WERI-Rb-1 (cell line): ENCODE data around the gene MBLAC1.

Experiments
- DNase-seq: peaks from one replicate; pipeline ENCODE4 v3.0.0-alpha.2; 2020
- H3K27ac ChIP-seq: fragments of 250-450 bp; sonication (Bioruptor Pico); 2 replicates; pipeline ENCODE4 v1.5.1; 2020; ENCODE audit warnings: mild to moderate bottlenecking, moderate library complexity
- H3K27me3 ChIP-seq: fragments of 250-450 bp; sonication (Bioruptor Pico); 2 replicates; pipeline ENCODE4 v1.5.1; 2021; ENCODE audit warnings: mild to moderate bottlenecking, low read depth, moderate library complexity; ENCODE audit not compliant: insufficient read depth, severe bottlenecking
- H3K36me3 ChIP-seq: fragments of 250-450 bp; sonication (Bioruptor Pico); 2 replicates; pipeline ENCODE4 v1.5.1; 2020; ENCODE audit warnings: mild to moderate bottlenecking, moderate library complexity
- H3K4me3 ChIP-seq: 2 replicates; pipeline ENCODE4 v1.5.1; 2011; ENCODE audit warnings: low read depth, mild to moderate bottlenecking, control low read depth, low read length
- H3K9me3 ChIP-seq: fragments of 250-450 bp; sonication (Bioruptor Pico); 2 replicates; pipeline ENCODE4 v1.5.1; 2021; ENCODE audit warnings: mild to moderate bottlenecking, moderate library complexity; ENCODE audit not compliant: severe bottlenecking
- CTCF ChIP-seq: IDR thresholded peaks from 2 replicates; pipeline ENCODE4 v1.5.1; 2011; ENCODE audit warnings: low read depth, mild to moderate bottlenecking, control low read depth, inconsistent platforms, low read length

Gene MBLAC1

GRCh38 chr7:100089458-100090196, 37.1 kb upstream of the MBLAC1 start:
- Histone ChIP-seq H3K36me3 (peaks cover 56% of the 10 kb centered on the region), H3K27me3 (no peaks in the 10 kb centered on the region), H3K4me3 (peak overlapping the region; percentile 93), H3K27ac (peak overlapping the region; percentile 95), H3K9me3 (no peaks in the 10 kb centered on the region)
- no peak for DNase-seq
- TF ChIP-seq CTCF: no peak

- peak overlapping the region; percentile 95 for H3K27ac ChIP-seq
Observed at GRCh38 chr7:100090527-100091410, 36.0 kb upstream of the MBLAC1 start.

GRCh38 chr7:100091411-100092181, 35.2 kb upstream of the MBLAC1 start:
- DNase-seq: peak; percentile 43
- Histone ChIP-seq H3K9me3 (no peaks in the 10 kb centered on the region), H3K27me3 (no peaks in the 10 kb centered on the region), H3K36me3 (peaks cover 76% of the 10 kb centered on the region), H3K4me3 (no peak overlapping the region), H3K27ac (peak overlapping the region; percentile 95)
- TF ChIP-seq CTCF: peak; percentile 23; the same call in 1 of the 2 replicates

More at GRCh38 chr7:100090527-100091410, 36.0 kb upstream of the MBLAC1 start:
- Histone ChIP-seq H3K4me3 (no peak overlapping the region), H3K27me3 (no peaks in the 10 kb centered on the region), H3K36me3 (peaks cover 68% of the 10 kb centered on the region), H3K9me3 (no peaks in the 10 kb centered on the region)
- TF ChIP-seq CTCF: no peak
- no peak for DNase-seq

GRCh38 chr7:100093054-100093453, 33.7 kb upstream of the MBLAC1 start:
- no peaks in the 10 kb centered on the region for H3K27me3 ChIP-seq
- no peak for TF ChIP-seq CTCF
- H3K36me3 ChIP-seq: peaks cover 90% of the 10 kb centered on the region
- H3K4me3 ChIP-seq: no peak overlapping the region
- H3K9me3 ChIP-seq: no peaks in the 10 kb centered on the region
- DNase-seq: no peak
- peak overlapping the region; percentile 46; the same call in 1 of the 2 replicates for H3K27ac ChIP-seq

GRCh38 chr7:100093498-100093897, 33.3 kb upstream of the MBLAC1 start:
- H3K27me3 ChIP-seq: no peaks in the 10 kb centered on the region
- DNase-seq: no peak
- no peaks in the 10 kb centered on the region for H3K9me3 ChIP-seq
- TF ChIP-seq CTCF: no peak
- peak overlapping the region; percentile 46 for H3K27ac ChIP-seq
- H3K36me3 ChIP-seq: peaks cover 95% of the 10 kb centered on the region
- H3K4me3 ChIP-seq: no peak overlapping the region
